ENCODE results near the gene CD248.

CD248 gene

GRCh38 chr11:66333220-66333877, 16.5 kb upstream of the CD248 start:
- Histone ChIP-seq H3K4me3 (ENCODE audit: low read depth in 1 of 2, low read length in 2 of 2) (no peak overlapping the region), H3K27ac (ENCODE audit: low read length) (no peak overlapping the region), H3K79me2 (ENCODE audit: insufficient read depth, low read length) (no peaks in the 10 kb centered on the region), H3K9me3 (ENCODE audit: insufficient read depth, low read length, severe bottlenecking) (no peaks in the 10 kb centered on the region), H3K36me3 (ENCODE audit: insufficient read depth, low read length) (peaks cover 17% of the 10 kb centered on the region), H3K9ac (ENCODE audit: low read depth, low read length) (no peak overlapping the region), H4K20me1 (ENCODE audit: insufficient read depth, low read length) (peaks cover 6% of the 10 kb centered on the region; the same call in 1 of the 2 replicates), H3K27me3 (ENCODE audit: insufficient read depth, low read length, poor library complexity) (no peaks in the 10 kb centered on the region), H3K4me2 (ENCODE audit: insufficient read depth, low read length) (no peak overlapping the region), H2AFZ (ENCODE audit: low read depth, low read length) (no peak overlapping the region), H3K4me1 (ENCODE audit: insufficient read depth, low read length) (peaks cover 4% of the 10 kb centered on the region)
- no peak for TF ChIP-seq EZH2 (IDR thresholded peaks at IDR 0.05; ENCODE audit: borderline replicate concordance, low read depth, low read length, severe bottlenecking)
- ATAC-seq (ENCODE audit: insufficient read depth, low read depth) (no peak), DNase-seq (no peak)

DNA sequence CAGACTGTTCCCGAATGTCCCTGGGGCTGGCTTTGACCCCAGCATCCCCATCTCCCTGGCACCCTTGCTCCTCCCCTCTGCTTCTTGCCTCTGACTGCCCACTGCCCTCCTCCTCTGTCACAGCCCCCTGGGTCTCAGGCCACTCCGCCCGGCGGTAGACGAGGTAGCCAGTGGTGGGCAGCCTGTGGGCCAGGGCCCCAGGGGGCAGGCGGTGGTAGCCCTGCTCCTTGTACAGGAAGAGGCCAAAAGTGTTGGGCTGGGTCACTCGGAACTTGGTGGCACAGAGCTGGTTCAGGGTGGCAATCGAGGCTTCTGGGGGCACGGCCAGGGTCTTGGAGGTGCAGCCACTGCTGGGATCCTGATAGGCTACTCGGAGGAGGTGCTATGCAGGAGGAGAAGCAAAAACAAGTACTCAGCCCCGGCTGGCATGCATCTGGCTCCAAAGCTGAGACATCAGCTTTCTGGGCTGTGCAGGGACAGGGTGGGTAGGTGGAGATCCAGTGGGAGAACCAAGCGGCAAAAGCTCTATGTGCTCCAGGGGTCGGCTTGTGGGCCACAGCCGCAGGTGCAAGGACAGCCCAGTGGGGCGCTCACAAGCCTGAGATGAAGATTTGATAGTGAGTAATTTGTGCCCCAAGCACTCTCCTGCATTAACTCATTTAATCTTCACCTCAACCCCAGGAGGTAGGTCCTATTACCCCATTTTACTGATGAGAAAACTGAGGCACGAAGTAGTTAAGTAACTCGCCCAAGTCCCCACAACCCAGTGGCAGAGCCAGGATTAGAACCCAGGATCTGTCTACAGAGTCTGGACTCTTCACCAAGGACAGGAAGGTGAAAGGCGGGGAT, 15.8 kb upstream of the CD248 start:
- Histone ChIP-seq H3K4me1 (ENCODE audit: insufficient read depth, low read length) (peaks cover 11% of the 10 kb centered on the region), H4K20me1 (ENCODE audit: insufficient read depth, low read length) (peaks cover 3% of the 10 kb centered on the region; the same call in 1 of the 2 replicates), H3K9me3 (ENCODE audit: insufficient read depth, low read length, severe bottlenecking) (no peaks in the 10 kb centered on the region), H3K79me2 (ENCODE audit: insufficient read depth, low read length) (no peaks in the 10 kb centered on the region), H3K9ac (ENCODE audit: low read depth, low read length) (no peak overlapping the region), H3K4me3 (ENCODE audit: low read depth in 1 of 2, low read length in 2 of 2) (no peak overlapping the region), H3K27me3 (ENCODE audit: insufficient read depth, low read length, poor library complexity) (no peaks in the 10 kb centered on the region), H3K36me3 (ENCODE audit: insufficient read depth, low read length) (peaks cover 9% of the 10 kb centered on the region), H2AFZ (ENCODE audit: low read depth, low read length) (no peak overlapping the region), H3K27ac (ENCODE audit: low read length) (no peak overlapping the region), H3K4me2 (ENCODE audit: insufficient read depth, low read length) (no peak overlapping the region)
- TF ChIP-seq CTCF (IDR thresholded peaks at IDR 0.05; ENCODE audit: borderline replicate concordance, extremely low read depth, low read length, poor library complexity, severe bottlenecking) = no peak
- no peak for TF ChIP-seq EZH2 (IDR thresholded peaks at IDR 0.05; ENCODE audit: borderline replicate concordance, low read depth, low read length, severe bottlenecking)
- ATAC-seq (ENCODE audit: insufficient read depth, low read depth) (no peak), DNase-seq (no peak)

DNA sequence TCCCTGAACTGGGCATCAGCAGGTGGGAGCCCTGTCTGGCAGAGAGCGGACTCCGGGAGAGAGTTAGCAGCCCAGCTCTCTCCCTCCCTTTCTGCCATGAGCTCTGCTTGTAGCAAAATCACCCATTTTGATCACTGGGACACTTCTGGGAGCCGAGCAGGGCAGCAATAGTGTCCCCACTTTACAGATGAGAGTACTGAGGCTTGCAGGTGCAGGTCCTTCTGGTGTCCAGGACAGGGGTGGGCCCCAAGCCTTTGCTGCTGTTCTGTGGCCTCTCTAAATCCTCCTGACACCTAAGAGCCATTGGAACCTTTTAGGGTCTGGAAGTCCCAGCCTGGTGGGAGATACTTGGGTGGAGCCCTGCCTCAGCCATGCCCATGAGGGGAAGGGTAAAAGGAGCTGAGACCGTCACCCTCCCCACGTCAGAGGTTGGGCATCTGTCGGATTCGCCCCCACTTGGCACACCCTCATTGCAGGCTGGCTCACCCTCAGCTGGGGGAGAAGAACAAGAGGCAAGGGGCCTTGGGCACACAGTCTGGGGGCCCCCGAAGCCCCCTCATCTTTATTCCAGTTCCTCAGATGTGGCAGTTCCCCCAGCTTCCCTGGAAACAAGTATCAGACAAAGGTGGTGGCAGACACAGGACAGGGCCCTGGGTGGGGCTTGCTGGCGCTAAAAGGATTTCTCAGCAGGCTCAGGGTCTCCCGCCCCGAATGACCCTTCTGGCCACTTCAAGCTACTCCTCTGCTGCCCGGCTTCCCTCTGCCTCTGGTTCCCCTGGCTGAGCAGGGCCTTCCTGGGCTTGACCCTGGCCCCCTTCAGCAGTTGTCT, 14.9 kb upstream of the CD248 start:
- no peak overlapping the region for H2AFZ ChIP-seq (ENCODE audit: low read depth, low read length)
- no peak for ATAC-seq (ENCODE audit: insufficient read depth, low read depth)
- H3K27me3 ChIP-seq (ENCODE audit: insufficient read depth, low read length, poor library complexity) = no peaks in the 10 kb centered on the region
- 0 out of 2 replicates have a peak, but pooled peaks cover 1% of the 10 kb centered on the region for H3K36me3 ChIP-seq (ENCODE audit: insufficient read depth, low read length)
- no peak overlapping the region for H3K27ac ChIP-seq (ENCODE audit: low read length)
- TF ChIP-seq CTCF (IDR thresholded peaks at IDR 0.05; ENCODE audit: borderline replicate concordance, extremely low read depth, low read length, poor library complexity, severe bottlenecking) (no peak), EZH2 (IDR thresholded peaks at IDR 0.05; ENCODE audit: borderline replicate concordance, low read depth, low read length, severe bottlenecking) (no peak)
- H4K20me1 ChIP-seq (ENCODE audit: insufficient read depth, low read length) = peaks cover 2% of the 10 kb centered on the region; the same call in 1 of the 2 replicates
- peaks cover 20% of the 10 kb centered on the region for H3K4me1 ChIP-seq (ENCODE audit: insufficient read depth, low read length)
- no peak overlapping the region for H3K4me2 ChIP-seq (ENCODE audit: insufficient read depth, low read length)
- H3K9ac ChIP-seq (ENCODE audit: low read depth, low read length) = no peak overlapping the region
- no peak overlapping the region for H3K4me3 ChIP-seq (ENCODE audit: low read depth in 1 of 2, low read length in 2 of 2)
- no peak for DNase-seq
- no peaks in the 10 kb centered on the region for H3K79me2 ChIP-seq (ENCODE audit: insufficient read depth, low read length)
- H3K9me3 ChIP-seq (ENCODE audit: insufficient read depth, low read length, severe bottlenecking) = no peaks in the 10 kb centered on the region

Data from DND-41 (cell line).